ENCODE data around the gene HOXB4. TPM values are rescaled to one million over a fixed set of nuclear protein-coding genes. Genes with fewer than 3 reads are reported as not detected.

The HOXB4 gene
- total and polyA plus RNA-seq, 2 of the 4 experiments (the other 2 are of a cell fraction) = 2.0 to 8.5 TPM

GRCh38 chr17:48549914-48550501, 28.1 kb downstream of the HOXB4 start (continued):
- no peak for TF ChIP-seq ELK1 (IDR thresholded peaks at IDR 0.05; ENCODE audit: borderline replicate concordance, low read depth, low read length)
- no peak for TF ChIP-seq MXI1 (IDR thresholded peaks at IDR 0.05; ENCODE audit: borderline replicate concordance, low read depth, low read length)
- TF ChIP-seq MAFK (IDR thresholded peaks at IDR 0.05; ENCODE audit: low read depth, low read length) = no peak
- no peak for TF ChIP-seq BHLHE40 (IDR thresholded peaks at IDR 0.05; ENCODE audit: low read depth, low read length)

DNA sequence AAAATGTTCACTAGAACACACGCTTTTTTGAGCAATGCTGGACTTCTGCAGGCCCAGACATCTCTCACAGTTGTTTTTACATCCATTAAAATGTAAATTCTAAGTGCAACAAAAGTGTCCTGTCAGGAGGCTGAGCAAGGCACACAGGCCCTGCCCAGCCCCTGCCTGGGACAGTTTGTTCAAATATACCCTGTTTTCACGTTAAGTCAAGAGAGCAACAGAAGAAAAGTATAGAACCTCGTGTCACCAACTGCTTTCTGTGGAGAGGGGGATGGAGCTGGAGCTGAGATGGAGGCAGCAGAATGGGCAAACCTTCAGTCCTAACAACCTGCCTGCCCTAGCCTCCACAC, 28.9 kb downstream of the HOXB4 start:
- H3K9me1 ChIP-seq (ENCODE audit: insufficient read depth, low read length) = peaks cover 3% of the 10 kb centered on the region; the same call in 1 of the 2 replicates
- H2AK9ac ChIP-seq (replicated peaks; ENCODE audit: low read depth, low read length, poor library complexity) = no peak overlapping the region
- DNase-seq (peak; percentile 29), ATAC-seq (ENCODE audit: low read depth) (no peak)
- H3K4me3 ChIP-seq (ENCODE audit: insufficient read depth, low read depth, low read length) = no peak overlapping the region
- peak overlapping the region; percentile 91; the same call in 2 of the 3 replicates for H2BK15ac ChIP-seq (ENCODE audit: low read depth, low read length)
- peak overlapping the region; percentile 97 for H2BK120ac ChIP-seq (ENCODE audit: low read depth, low read length)
- H3K79me1 ChIP-seq (ENCODE audit: low read depth in 1 of 2, low read length in 2 of 2) = peaks cover 4 to 25% of the 10 kb centered on the region in 2 experiments; a peak in 2 of 4 replicates
- no peaks in the 10 kb centered on the region for H3K27me3 ChIP-seq (ENCODE audit: control insufficient read depth, insufficient read depth, low read length)
- peaks cover 26% of the 10 kb centered on the region for H3K36me3 ChIP-seq (ENCODE audit: control insufficient read depth, insufficient read depth, low read length)
- peak overlapping the region; percentile 63 to 96; a peak in 3 of 4 replicates for H4K8ac ChIP-seq (ENCODE audit: low read depth in 2 of 2, low read length in 2 of 2)
- POLR2A ChIA-PET (ENCODE audit: unreplicated experiment) = interaction anchor here (1.2 kb wide), 1 partner anchor 40 kb away, joined by 3 read pairs; no protein-coding TSS in a partner anchor
- peaks cover 43% of the 10 kb centered on the region for H3K4me1 ChIP-seq (ENCODE audit: control insufficient read depth, insufficient read depth, low read length)
- peak overlapping the region; percentile 35 for H4K5ac ChIP-seq (ENCODE audit: low read depth, low read length)
- no TSS peak for BruUV-seq (replicated peaks)
- peak overlapping the region; percentile 97; the same call in 1 of the 2 replicates for H2AK5ac ChIP-seq (ENCODE audit: low read depth, low read length)
- dilution Hi-C loops (cut with HindIII; ENCODE audit: low sequenced_read_pairs, unreplicated experiment) (no loop called here), intact Hi-C loops (cut with micrococcal nuclease) (no loop called here), in situ Hi-C loops (cut with MboI; ENCODE audit: low sequenced_read_pairs) (loop anchor here (10.0 kb wide), 1 partner anchor 194 kb away; no protein-coding TSS in a partner anchor)
- H3K9ac ChIP-seq (ENCODE audit: low read depth, low read length) = peak overlapping the region; percentile 70
- H3K56ac ChIP-seq (ENCODE audit: extremely low read depth, insufficient read depth, low read length) = peak overlapping the region; percentile 88
- peak overlapping the region; percentile 64 for H4K91ac ChIP-seq (ENCODE audit: insufficient read depth, low read depth, low read length)
- peak overlapping the region; percentile 67 for H3K14ac ChIP-seq (replicated peaks; ENCODE audit: low read depth, low read length)
- CTCF ChIA-PET = no interaction called here
- H3K27ac ChIP-seq (ENCODE audit: insufficient read depth, low read length) = peak overlapping the region; percentile 96
- H2BK5ac ChIP-seq (ENCODE audit: low read depth, low read length, poor library complexity, severe bottlenecking) = peak overlapping the region; percentile 95
- H4K20me1 ChIP-seq (ENCODE audit: insufficient read depth, low read length) = no peaks in the 10 kb centered on the region
- H3K4me2 ChIP-seq (ENCODE audit: low read depth, low read length) = no peak overlapping the region
- peak overlapping the region; percentile 99 for H3K23ac ChIP-seq (ENCODE audit: low read depth, low read length)
- peak overlapping the region; percentile 93 for H2BK20ac ChIP-seq (ENCODE audit: low read depth, low read length)
- no peaks in the 10 kb centered on the region for H3K9me3 ChIP-seq (ENCODE audit: control insufficient read depth, insufficient read depth, low read length)
- H2AFZ ChIP-seq (replicated peaks; ENCODE audit: low read length, poor library complexity) = no peak overlapping the region
- H3K4ac ChIP-seq (ENCODE audit: low read depth, low read length) = peak overlapping the region; percentile 98
- no CpG with 5 or more reads among the region's 3 CpGs for WGBS, 2 experiments (ENCODE audit: extremely low coverage in 2 of 2, insufficient read length in 1 of 2)
- H3K18ac ChIP-seq (ENCODE audit: low read depth, low read length) = peak overlapping the region; percentile 58
- TF ChIP-seq NFE2L2 (IDR thresholded peaks at IDR 0.05; ENCODE audit: low read depth, low read length) (no peak), CTCF (conservative IDR thresholded peaks at IDR 0.05; ENCODE audit: low read depth, low read length) (no peak), BHLHE40 (IDR thresholded peaks at IDR 0.05; ENCODE audit: low read depth, low read length) (no peak), ELK1 (IDR thresholded peaks at IDR 0.05; ENCODE audit: borderline replicate concordance, low read depth, low read length) (no peak), SMC3 (IDR thresholded peaks at IDR 0.05; ENCODE audit: low read depth, low read length) (no peak), MAFK (IDR thresholded peaks at IDR 0.05; ENCODE audit: low read depth, low read length) (no peak), CHD1 (IDR thresholded peaks at IDR 0.05; ENCODE audit: low read depth, low read length) (no peak), MAZ (IDR thresholded peaks at IDR 0.05; ENCODE audit: borderline replicate concordance, low read depth, low read length) (no peak), RAD21 (IDR thresholded peaks at IDR 0.05; ENCODE audit: low read length) (no peak), MXI1 (IDR thresholded peaks at IDR 0.05; ENCODE audit: borderline replicate concordance, low read depth, low read length) (no peak), FOS (IDR thresholded peaks at IDR 0.05; ENCODE audit: low read depth, low read length) (no peak)
